HG02798 (cell line): ENCODE measurements around the gene FAM78B.

Source experiments
- ATAC-seq: cut with Tn5 transposase; IDR thresholded peaks from one replicate; pipeline ENCODE4 v1.9.1; 2021; ENCODE audit warnings: mild to moderate bottlenecking; ENCODE audit not compliant: unreplicated experiment, poor library complexity

FAM78B gene

DNA sequence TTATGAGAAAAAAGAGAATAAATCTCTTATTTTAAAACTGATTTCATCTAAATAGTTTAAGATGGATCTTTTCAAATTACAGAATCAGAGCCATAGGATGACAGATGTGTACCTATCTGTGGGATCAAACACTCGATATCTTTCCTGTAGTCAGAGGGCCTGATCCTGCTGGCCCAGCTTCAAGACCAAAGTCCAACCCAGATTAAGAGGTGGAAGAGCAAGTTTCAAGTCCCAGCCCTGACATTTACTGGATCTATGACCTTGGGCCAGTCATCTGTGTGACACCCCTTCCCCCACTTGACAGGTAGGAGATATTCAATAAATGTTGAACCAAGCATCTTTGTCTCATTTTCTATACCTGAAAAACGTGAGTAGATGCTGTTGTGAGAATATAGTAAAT is 140.7 kb downstream of the FAM78B start:
- no peak for ATAC-seq

- no peak for ATAC-seq
Measured at GRCh38 chr1:166020210-166020609, 146.6 kb downstream of the FAM78B start.
